SK-N-SH (cell line): ENCODE results near the gene WASF2. TPM values are rescaled to one million over a fixed set of nuclear protein-coding genes. Genes with fewer than 3 reads are reported as not detected.

Experiments used
- CTCF ChIA-PET: fragments of 300-600, 350-600 bp; formaldehyde crosslinking; extraction: SDS; loops from one replicate; lab custom pipeline; 2021; lab: Yijun Ruan, JAX
- POLR2A ChIA-PET: fragments of 350-600 bp; sonication (Branson Sonifier 250); formaldehyde crosslinking; extraction: SDS; loops from one replicate; lab custom pipeline; 2020; ENCODE audit warnings: antibody characterized with exemption, inconsistent platforms; lab: Yijun Ruan, JAX
- DNase-seq: peaks from one replicate; pipeline ENCODE4 v3.0.0; 2012
- H2AFZ ChIP-seq: fragments of 200-600 bp; sonication (generic); 2 replicates; pipeline ENCODE4 v1.8.1; 2016; ENCODE audit warnings: antibody characterized with exemption, mild to moderate bottlenecking, low read depth
- H3F3A ChIP-seq: fragments of 200-600 bp; sonication (generic); replicated peaks from 2 replicates; pipeline ENCODE3; 2016; ENCODE audit warnings: antibody characterized with exemption, mild to moderate bottlenecking; ENCODE audit not compliant: insufficient read depth
- H3K27ac ChIP-seq, 2 experiments: fragments of 200-500 bp in 1 of 2; fragments of 200-600 bp in 1 of 2; sonication (Bioruptor generic) in 1 of 2; sonication (generic), shearing (Covaris generic) in 1 of 2; 2 replicates each; pipeline versions ENCODE4 v1.5.1 to v1.6.1; 2014 to 2016; ENCODE audit warnings: low read depth in 2 of 2, inconsistent platforms in 1 of 2, low read length in 1 of 2, mild to moderate bottlenecking in 1 of 2, mixed read lengths in 1 of 2
- H3K27me3 ChIP-seq: fragments of 200-600 bp; sonication (generic), shearing (Covaris generic); 2 replicates; pipeline ENCODE4 v1.6.1; 2016; ENCODE audit warnings: mixed run types; ENCODE audit not compliant: insufficient read depth
- H3K36me3 ChIP-seq, 2 experiments: fragments of 200-500 bp in 1 of 2; fragments of 200-600 bp in 1 of 2; sonication (Bioruptor generic) in 1 of 2; sonication (generic) in 1 of 2; replicated peaks in 1 of 2; 2 replicates each; pipeline versions ENCODE3 to v1.5.1; 2014 to 2016; ENCODE audit warnings: low read length in 1 of 2, mild to moderate bottlenecking in 1 of 2; ENCODE audit not compliant: insufficient read depth in 2 of 2, control insufficient read depth in 1 of 2
- H3K4me1 ChIP-seq, 2 experiments: fragments of 200-500 bp in 1 of 2; fragments of 200-600 bp in 1 of 2; sonication (Bioruptor generic) in 1 of 2; sonication (generic), shearing (Covaris generic) in 1 of 2; 2 replicates each; pipeline versions ENCODE4 v1.5.1 to v1.6.1; 2014 to 2016; ENCODE audit warnings: low read depth in 1 of 2, low read length in 1 of 2, mixed run types in 1 of 2; ENCODE audit not compliant: insufficient read depth in 2 of 2, control insufficient read depth in 1 of 2
- H3K4me2 ChIP-seq: fragments of 200-600 bp; sonication (generic), shearing (Covaris generic); 2 replicates; pipeline ENCODE4 v1.6.1; 2017; ENCODE audit warnings: mixed run types
- H3K4me3 ChIP-seq, 2 experiments: fragments of 200-500 bp in 1 of 2; fragments of 200-600 bp in 1 of 2; sonication (Bioruptor generic) in 1 of 2; sonication (generic), shearing (Covaris generic) in 1 of 2; 2 replicates each; pipeline versions ENCODE4 v1.5.1 to v1.8.1; 2014 to 2016; ENCODE audit warnings: low read depth in 2 of 2, inconsistent platforms in 1 of 2, low read length in 1 of 2, mild to moderate bottlenecking in 1 of 2, mixed read lengths in 1 of 2, moderate library complexity in 1 of 2
- H3K79me2 ChIP-seq: fragments of 200-600 bp; sonication (generic); 2 replicates; pipeline ENCODE4 v1.8.1; 2017; ENCODE audit warnings: mild to moderate bottlenecking; ENCODE audit not compliant: insufficient read depth
- H3K9ac ChIP-seq: fragments of 200-600 bp; sonication (generic); 2 replicates; pipeline ENCODE4 v1.6.1; 2017; ENCODE audit warnings: mixed run types
- H3K9me2 ChIP-seq: fragments of 200-600 bp; sonication (generic); 2 replicates; pipeline ENCODE4 v1.6.1; 2017; ENCODE audit warnings: mixed run types
- H3K9me3 ChIP-seq: fragments of 200-600 bp; sonication (generic); 2 replicates; pipeline ENCODE4 v1.6.1; 2017; ENCODE audit warnings: mixed run types, mild to moderate bottlenecking, moderate library complexity
- H4K20me1 ChIP-seq: fragments of 200-600 bp; sonication (generic); 2 replicates; pipeline ENCODE4 v1.6.1; 2017; ENCODE audit warnings: mild to moderate bottlenecking, mixed run types; ENCODE audit not compliant: insufficient read depth
- EZH2phosphoT487 ChIP-seq: fragments of 200-600 bp; sonication (generic); IDR thresholded peaks from 2 replicates; pipeline ENCODE4 v1.6.1; 2017; ENCODE audit warnings: low read depth, mixed run types, mild to moderate bottlenecking, antibody characterized with exemption, moderate library complexity, borderline replicate concordance
- FOSL2 ChIP-seq: IDR thresholded peaks from 2 replicates; pipeline ENCODE4 v1.4.0; 2012; ENCODE audit warnings: low read depth, mild to moderate bottlenecking, moderate library complexity, borderline replicate concordance
- GATA2 ChIP-seq: sonication (generic); formaldehyde crosslinking; IDR thresholded peaks from 2 replicates; pipeline ENCODE4 v1.5.0; 2020; ENCODE audit warnings: mild to moderate bottlenecking, missing genetic modification reagents
- IRF3 ChIP-seq: fragments of 150-350 bp; IDR thresholded peaks from 2 replicates; pipeline ENCODE4 v1.6.1; 2016; ENCODE audit warnings: mild to moderate bottlenecking, low read depth, low read length
- JUND ChIP-seq: IDR thresholded peaks from 2 replicates; pipeline ENCODE4 v1.4.0; 2012
- MXI1 ChIP-seq: IDR thresholded peaks from 2 replicates; pipeline ENCODE4 v1.6.1; 2012; ENCODE audit warnings: mild to moderate bottlenecking, low read depth, low read length, improper control_type of control experiment
- NFIC ChIP-seq: IDR thresholded peaks from 2 replicates; pipeline ENCODE4 v1.4.0; 2012; ENCODE audit warnings: borderline replicate concordance
- NRF1 ChIP-seq: IDR thresholded peaks from 2 replicates; pipeline ENCODE4 v1.6.1; 2012; ENCODE audit warnings: low read depth, mild to moderate bottlenecking, low read length
- RAD21 ChIP-seq: IDR thresholded peaks from 2 replicates; pipeline ENCODE4 v1.6.1; 2012; ENCODE audit warnings: mild to moderate bottlenecking, low read length
- RFX5 ChIP-seq: IDR thresholded peaks from 2 replicates; pipeline ENCODE4 v1.6.1; 2012; ENCODE audit warnings: mild to moderate bottlenecking, improper control_type of control experiment, low read length
- SIN3A ChIP-seq: IDR thresholded peaks from 2 replicates; pipeline ENCODE4 v1.6.1; 2012; ENCODE audit warnings: low read depth, mild to moderate bottlenecking, low read length, moderate library complexity, borderline replicate concordance
- TAF1 ChIP-seq: IDR thresholded peaks from 2 replicates; pipeline ENCODE4 v1.6.1; 2012; ENCODE audit warnings: low read depth, mild to moderate bottlenecking, low read length, moderate library complexity, borderline replicate concordance
- USF1 ChIP-seq: IDR thresholded peaks from 2 replicates; pipeline ENCODE4 v1.4.0; 2012; ENCODE audit warnings: low read depth, borderline replicate concordance
- YY1 ChIP-seq: IDR thresholded peaks from 2 replicates; pipeline ENCODE4 v1.4.0; 2012; ENCODE audit warnings: low read depth, mild to moderate bottlenecking
- ZBTB33 ChIP-seq: IDR thresholded peaks from 2 replicates; pipeline ENCODE4 v1.4.0; 2012; ENCODE audit warnings: low read depth, borderline replicate concordance
- whole genome bisulfite sequencing: methylation state at CpG from one replicate; pipeline ENCODE4 v1.1.6; 2017; ENCODE audit warnings: low lambda C conversion rate; 5-methylcytosine and 5-hydroxymethylcytosine counted together
- polyA plus RNA-seq, 3 experiments: library from polyadenylated mRNA; depleted of rRNA; stranded (reverse); fragments of >200 nt; gene quantifications; 2 replicates each; pipeline ENCODE4 v1.2.3, GENCODE V29; 2012
- TF ChIP-seq, protein P1 (sequence below): fragments of 150-350 bp; IDR thresholded peaks from 2 replicates; pipeline ENCODE4 v1.6.1; 2017; ENCODE audit warnings: antibody characterized with exemption, low read length, low read depth, borderline replicate concordance

The WASF2 gene
- polyA plus RNA-seq, 1 of the 3 experiments (the other 2 are of a cell fraction), result 27.1 TPM

- no peak overlapping the region for H3K4me2 ChIP-seq
- POLR2A ChIA-PET, result interaction anchor here (0.7 kb wide), 1 partner anchor 20 kb away, joined by 5 read pairs; no protein-coding TSS in a partner anchor
- H4K20me1 ChIP-seq, result peaks cover 30% of the 10 kb centered on the region
These were observed 60.9 kb downstream of the WASF2 start for GRCh38 chr1:27429029-27429425.

More at GRCh38 chr1:27429029-27429425, 60.9 kb downstream of the WASF2 start:
- H3K9me2 ChIP-seq, result no peaks in the 10 kb centered on the region
- no peak overlapping the region for H3K4me3 ChIP-seq
- H3K4me1 ChIP-seq, result peaks cover 0 to 15% of the 10 kb centered on the region in 2 experiments; a peak in 3 of 4 replicates
- H3F3A ChIP-seq, result peaks cover 3% of the 10 kb centered on the region
- H3K9me3 ChIP-seq, result no peaks in the 10 kb centered on the region
- H3K9ac ChIP-seq, result no peak overlapping the region
- no peaks in the 10 kb centered on the region for H3K27me3 ChIP-seq
- WGBS, result 50% methylated on average over 2 of the region's 2 CpGs
- H2AFZ ChIP-seq, result no peak overlapping the region
- CTCF ChIA-PET, result interaction anchor here (0.7 to 3.3 kb wide), 14 partner anchors 26 to 297 kb away, joined by 3 to 19 read pairs (median 3); partner anchors contain the start of gene FAM76A
- peaks cover 11 to 21% of the 10 kb centered on the region in 2 experiments for H3K36me3 ChIP-seq
- DNase-seq, result no peak
- TF ChIP-seq YY1 (no peak), IRF3 (no peak), MXI1 (0 out of 2 replicates have a peak, but pooled peaks have one; percentile 12), RAD21 (no peak), ZBTB33 (no peak), NRF1 (no peak), FOSL2 (no peak), TAF1 (no peak), RFX5 (no peak), JUND (no peak), EZH2phosphoT487 (no peak), USF1 (no peak), SIN3A (no peak), NFIC (no peak), GATA2 (CRISPR knock-in tag) (peak; percentile 24; the same call in 1 of the 2 replicates)
- TF ChIP-seq, protein P1, sequence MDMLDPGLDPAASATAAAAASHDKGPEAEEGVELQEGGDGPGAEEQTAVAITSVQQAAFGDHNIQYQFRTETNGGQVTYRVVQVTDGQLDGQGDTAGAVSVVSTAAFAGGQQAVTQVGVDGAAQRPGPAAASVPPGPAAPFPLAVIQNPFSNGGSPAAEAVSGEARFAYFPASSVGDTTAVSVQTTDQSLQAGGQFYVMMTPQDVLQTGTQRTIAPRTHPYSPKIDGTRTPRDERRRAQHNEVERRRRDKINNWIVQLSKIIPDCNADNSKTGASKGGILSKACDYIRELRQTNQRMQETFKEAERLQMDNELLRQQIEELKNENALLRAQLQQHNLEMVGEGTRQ, result no peak
- peaks cover 76% of the 10 kb centered on the region for H3K79me2 ChIP-seq
- H3K27ac ChIP-seq, result peak overlapping the region in 1 of 2 experiments; percentile 43; a peak in 2 of 4 replicates
